Activated naive CD8-positive, alpha-beta T cell treated with anti-CD3 and anti-CD28 coated beads, Interleukin-2, amount 50 U/mL, for 16 hours (primary cell): Measurements from ENCODE around the gene INSYN1.
"Not testable (repeated sequence)": the region's sequence is repeated elsewhere in the genome, so short reads cannot be mapped to it uniquely, and the experiment has no call there.

Experiments used
- DNase-seq: peaks from one replicate; pipeline ENCODE4 v3.0.0-alpha.2; 2020; ENCODE audit warnings: low read depth, low spot score

Gene INSYN1

GRCh38 chr15:73753250-73754130 lies at the start of gene INSYN1:
Gene INSYN1 (minus strand): TSS chr15:73753351. CDS start chr15:73751130, 2,221 bp downstream.
- no peak for DNase-seq

GRCh38 chr15:73802431-73803041 lies 49.4 kb upstream of the INSYN1 start:
- DNase-seq = no peak

- no peak for DNase-seq
Measured at GRCh38 chr15:73800662-73801345, 47.7 kb upstream of the INSYN1 start.

DNA sequence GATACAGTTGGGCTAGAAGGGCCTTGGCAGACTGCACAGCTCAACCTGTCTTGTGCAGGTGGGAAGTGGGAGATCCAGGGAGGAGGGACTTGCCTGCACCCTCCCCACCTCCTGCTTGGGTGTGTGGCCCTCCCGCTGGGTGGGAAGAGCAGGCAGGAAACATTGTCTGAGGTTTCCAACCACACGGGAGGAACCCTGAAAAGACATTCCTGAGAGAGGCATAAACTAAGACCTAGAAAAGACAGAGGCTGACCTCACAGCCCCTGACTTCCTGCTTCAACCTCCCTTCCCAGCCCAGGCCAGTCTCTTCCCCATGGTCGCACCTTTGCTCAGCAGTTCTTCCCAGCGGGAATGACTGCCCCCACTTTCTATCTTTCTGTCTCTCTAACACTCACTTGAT lies 46.3 kb upstream of the INSYN1 start:
- no peak for DNase-seq

- DNase-seq = no peak
Measured at GRCh38 chr15:73797366-73798158, 44.4 kb upstream of the INSYN1 start.

- DNase-seq = no peak
Measured at GRCh38 chr15:73796331-73796831, 43.2 kb upstream of the INSYN1 start.

- no peak for DNase-seq
Measured at GRCh38 chr15:73794443-73795133, 41.4 kb upstream of the INSYN1 start.

- not testable (repeated sequence) for DNase-seq
Measured at GRCh38 chr15:73792899-73793541, 39.9 kb upstream of the INSYN1 start.

GRCh38 chr15:73792415-73792814 lies 39.3 kb upstream of the INSYN1 start:
- no peak for DNase-seq

DNA sequence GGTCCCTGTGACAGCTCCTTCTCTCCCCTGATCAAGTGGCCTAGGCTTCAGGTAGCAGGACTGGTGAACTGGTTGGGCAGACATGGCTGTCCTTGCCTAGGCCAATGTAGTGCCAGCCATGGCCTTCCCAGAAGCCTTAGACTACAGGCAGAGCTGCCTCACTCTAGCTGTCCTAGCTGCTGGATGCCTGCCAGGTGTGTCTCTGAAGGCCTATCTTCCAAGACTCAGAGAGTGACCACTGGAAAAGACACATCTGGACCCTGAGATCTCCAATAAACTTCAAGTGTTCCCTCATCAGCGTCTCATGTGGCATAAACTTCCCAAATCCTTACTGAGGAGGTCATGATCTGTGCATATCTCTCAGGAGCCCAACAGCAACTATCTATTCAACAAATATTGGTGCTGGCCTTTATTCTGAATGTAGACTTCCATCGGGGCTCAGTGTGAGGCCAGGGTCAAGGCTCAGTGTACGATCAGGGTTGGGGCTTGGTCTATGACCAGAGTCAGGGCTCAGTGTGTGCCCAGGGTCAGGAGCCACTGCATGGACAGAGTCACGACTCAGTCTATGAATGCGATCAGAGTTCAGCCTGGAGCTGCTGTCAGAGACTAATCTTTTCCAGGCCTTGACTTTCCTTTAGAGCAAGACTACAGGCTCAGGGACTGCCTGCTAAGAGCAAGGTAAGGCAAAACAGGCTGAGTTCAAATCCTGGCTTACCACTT lies 36.5 kb upstream of the INSYN1 start:
- DNase-seq = no peak

- no peak for DNase-seq
Measured at GRCh38 chr15:73787621-73788020, 34.5 kb upstream of the INSYN1 start.

- no peak for DNase-seq
Measured at GRCh38 chr15:73786538-73786937, 33.4 kb upstream of the INSYN1 start.

DNA sequence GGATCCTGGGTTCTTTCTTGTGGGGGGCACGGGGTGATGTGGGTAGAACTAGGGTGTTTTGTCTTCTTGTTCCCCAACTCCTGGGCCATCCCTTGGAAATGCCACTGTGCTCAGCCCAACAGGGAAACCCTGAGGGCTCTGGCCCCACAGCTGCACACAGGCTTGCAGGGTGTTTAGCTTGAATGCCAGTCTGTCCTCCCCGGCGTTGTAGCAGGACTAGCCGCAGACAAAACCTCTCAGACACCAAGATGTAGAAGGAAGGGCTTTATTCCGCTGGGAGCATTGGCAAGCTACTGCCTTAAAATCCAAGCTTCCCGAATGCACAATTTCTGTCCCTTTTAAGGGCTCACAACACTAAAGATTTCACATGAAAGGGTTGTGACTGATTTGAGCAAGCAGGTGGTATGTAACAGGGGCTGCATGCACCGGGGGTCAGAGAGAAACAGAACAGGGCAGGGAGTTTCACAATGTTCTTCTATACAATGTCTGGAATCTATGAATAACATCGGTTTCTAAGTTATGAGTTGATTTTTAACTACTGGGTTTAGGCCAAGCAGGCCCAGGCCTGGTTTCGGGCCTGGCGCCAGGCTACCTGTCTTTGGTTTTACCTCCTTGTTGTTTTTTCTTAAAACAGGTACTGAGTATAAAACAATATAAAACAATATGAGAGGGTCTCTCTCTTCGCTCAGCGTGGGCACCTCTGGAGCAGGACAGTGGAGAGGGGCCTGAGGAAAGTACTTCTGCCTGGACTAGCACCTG lies 32.3 kb upstream of the INSYN1 start:
- DNase-seq = not testable (repeated sequence)

GRCh38 chr15:73784291-73784690 lies 31.1 kb upstream of the INSYN1 start:
- no peak for DNase-seq

GRCh38 chr15:73782344-73782959 lies 29.3 kb upstream of the INSYN1 start:
- no peak for DNase-seq

GRCh38 chr15:73781038-73781925 lies 28.1 kb upstream of the INSYN1 start:
- no peak for DNase-seq

GRCh38 chr15:73779974-73780373 lies 26.8 kb upstream of the INSYN1 start:
- no peak for DNase-seq
